CD4-positive, alpha-beta T cell (primary cell): ENCODE results near the gene ECPAS. TPM values are rescaled to one million over a fixed set of nuclear protein-coding genes. Genes with fewer than 3 reads are reported as not detected.

Source experiments
- ATAC-seq: fragments of 200-7000 bp; cut with Tn5 transposase; one replicate; pipeline ENCODE4 v1.10.0; 2022; ENCODE audit warnings: mild to moderate bottlenecking; ENCODE audit not compliant: poor library complexity
- CTCF ChIA-PET: fragments of 350-600 bp; sonication (Branson Sonifier 250); formaldehyde crosslinking; loops from one replicate; lab custom pipeline; 2021; ENCODE audit warnings: antibody characterized with exemption, inconsistent platforms; lab: Charles Lee
- POLR2A ChIA-PET: fragments of 350-600 bp; sonication (Branson Sonifier 250); formaldehyde crosslinking; loops from one replicate; lab custom pipeline; 2021; ENCODE audit warnings: antibody characterized with exemption, inconsistent platforms; lab: Charles Lee
- DNase-seq, 14 experiments: peaks; one replicate each; pipeline ENCODE4 v3.0.0-alpha.2; 2013 to 2020; ENCODE audit warnings: mixed read lengths in 2 of 14
- H3K27ac ChIP-seq, 2 donors: one replicate each; pipeline versions ENCODE4 v1.5.1 to v1.7.0; 2013; ENCODE audit warnings: low read length in 2 of 2, low read depth in 1 of 2, mild to moderate bottlenecking in 1 of 2
- H3K27me3 ChIP-seq, 2 experiments: 1 replicate in 1 of 2; 2 replicates in 1 of 2; pipeline versions ENCODE4 v1.6.1 to v1.7.0; 2013; ENCODE audit warnings: low read length in 2 of 2, control low read depth in 1 of 2, mild to moderate bottlenecking in 1 of 2, moderate library complexity in 1 of 2; ENCODE audit not compliant: insufficient read depth in 2 of 2, control insufficient read depth in 1 of 2
- H3K36me3 ChIP-seq: one replicate; pipeline ENCODE4 v1.6.1; 2013; ENCODE audit warnings: low read length, control low read depth; ENCODE audit not compliant: insufficient read depth
- H3K4me1 ChIP-seq: one replicate; pipeline ENCODE4 v1.6.1; 2013; ENCODE audit warnings: low read length, control low read depth; ENCODE audit not compliant: insufficient read depth
- H3K4me3 ChIP-seq: one replicate; pipeline ENCODE4 v1.5.1; 2013; ENCODE audit warnings: mild to moderate bottlenecking, low read length, moderate library complexity
- H3K9me3 ChIP-seq, 2 experiments: 1 replicate in 1 of 2; 2 replicates in 1 of 2; pipeline versions ENCODE4 v1.6.1 to v1.7.0; 2013; ENCODE audit warnings: low read length in 2 of 2, mild to moderate bottlenecking in 2 of 2, control low read depth in 1 of 2, moderate library complexity in 1 of 2; ENCODE audit not compliant: control insufficient read depth in 1 of 2, insufficient read depth in 1 of 2
- H3K27ac Mint-ChIP-seq: one replicate; pipeline ENCODE4 v1.8.0; 2020; ENCODE audit warnings: mixed read lengths
- H3K27me3 Mint-ChIP-seq: one replicate; pipeline ENCODE4 v1.8.0; 2021; ENCODE audit warnings: mixed read lengths
- H3K36me3 Mint-ChIP-seq: one replicate; pipeline ENCODE4 v1.8.0; 2021; ENCODE audit warnings: low read depth, mixed read lengths
- H3K4me1 Mint-ChIP-seq: one replicate; pipeline ENCODE4 v1.8.0; 2021; ENCODE audit warnings: low read depth, mixed read lengths
- H3K4me3 Mint-ChIP-seq: one replicate; pipeline ENCODE4 v1.8.0; 2020; ENCODE audit warnings: mild to moderate bottlenecking, mixed read lengths
- H3K9me3 Mint-ChIP-seq: one replicate; pipeline ENCODE4 v1.8.0; 2020; ENCODE audit warnings: mixed read lengths
- CTCF ChIP-seq: fragments of 200-600 bp; IDR thresholded peaks from one replicate; pipeline ENCODE4 v1.8.0; 2022; ENCODE audit warnings: antibody characterized with exemption, mild to moderate bottlenecking
- intact Hi-C, 2 experiments: fragments of 100-400 bp; cut with DNase I in 1 of 2; cut with micrococcal nuclease in 1 of 2; formaldehyde crosslinking; loops; one replicate each; pipeline versions ENCODE4 v1.15.1 to v1.9.0; 2023 to 2025; cut with DNase I, micrococcal nuclease
- total RNA-seq, 174 experiments: library from RNA in 2 of 174; stranded (reverse) in 2 of 174; gene quantifications; one replicate each; pipeline ENCODE4 v1.2.3 and lab custom pipeline; 2021 to 2026

ECPAS gene
- total RNA-seq, 2 experiments from 2014 or later = 36.6 to 37.5 TPM

GRCh38 chr9:111320631-111321030 lies 163.6 kb downstream of the ECPAS start:
- DNase-seq (no peak), ATAC-seq (no peak)
- Mint-ChIP-seq H3K27me3 (peaks cover 30% of the 10 kb centered on the region), H3K36me3 (no peaks in the 10 kb centered on the region), H3K27ac (no peak overlapping the region), H3K4me3 (no peak overlapping the region), H3K4me1 (no peaks in the 10 kb centered on the region), H3K9me3 (peaks cover 10% of the 10 kb centered on the region)
- H3K36me3 ChIP-seq = no peaks in the 10 kb centered on the region
- POLR2A ChIA-PET = no interaction called here
- H3K9me3 ChIP-seq = no peaks in the 10 kb centered on the region
- CTCF ChIA-PET = no interaction called here
- no peak overlapping the region for H3K27ac ChIP-seq
- peaks cover 0 to 8% of the 10 kb centered on the region in 2 experiments for H3K27me3 ChIP-seq
- no peak for TF ChIP-seq CTCF
- intact Hi-C loops = no loop called here
- H3K4me1 ChIP-seq = no peaks in the 10 kb centered on the region
- H3K4me3 ChIP-seq = no peak overlapping the region

- Histone ChIP-seq H3K4me1 (no peaks in the 10 kb centered on the region), H3K4me3 (no peak overlapping the region), H3K36me3 (no peaks in the 10 kb centered on the region), H3K27ac (no peak overlapping the region), H3K9me3 (no peaks in the 10 kb centered on the region), H3K27me3 (no peaks in the 10 kb centered on the region)
- ChIA-PET POLR2A (no interaction called here), CTCF (no interaction called here)
- Mint-ChIP-seq H3K9me3 (peaks cover 9% of the 10 kb centered on the region), H3K27me3 (peaks cover 23% of the 10 kb centered on the region), H3K36me3 (no peaks in the 10 kb centered on the region), H3K27ac (no peak overlapping the region), H3K4me3 (no peak overlapping the region), H3K4me1 (no peaks in the 10 kb centered on the region)
- no peak for DNase-seq
- no peak for ATAC-seq
- no peak for TF ChIP-seq CTCF
- intact Hi-C loops = no loop called here
Measured at GRCh38 chr9:111316796-111317195, 167.4 kb downstream of the ECPAS start.

Other genes starting within 250 kb of the ECPAS start
- gene OR2K2, start 154.2 kb downstream of the ECPAS start, total RNA-seq = not detected
- gene ZNF483, start 40.8 kb upstream of the ECPAS start, total RNA-seq = 10 to 100 TPM; 28.5 to 32.9 TPM
- gene PTGR1, start 115.3 kb upstream of the ECPAS start, total RNA-seq = under 1 TPM in 1 of 2 experiments, not detected in 1; 0.36 TPM
- 1 to 10 TPM; 4.5 to 4.8 TPM for gene DNAJC25, start 147.0 kb upstream of the ECPAS start, total RNA-seq
- gene GNG10, start 177.2 kb upstream of the ECPAS start, total RNA-seq = 1 to 10 TPM; 2.8 to 3.0 TPM